Measurements from ENCODE around the gene EXOC1. TPM values are rescaled to one million over a fixed set of nuclear protein-coding genes. Genes with fewer than 3 reads are reported as not detected.

Gene EXOC1
- total RNA-seq, 1 experiment from 2014 or later: 25.2 TPM

GRCh38 chr4:55871299-55871800 is 17.9 kb downstream of the EXOC1 start:
- peaks cover 5% of the 10 kb centered on the region for H3K36me3 Mint-ChIP-seq (ENCODE audit: insufficient read depth, unreplicated experiment)
- no peaks in the 10 kb centered on the region for H3K9me3 Mint-ChIP-seq (ENCODE audit: low read depth, unreplicated experiment)
- H3K4me3 Mint-ChIP-seq (ENCODE audit: low read depth, unreplicated experiment): no peak overlapping the region
- intact Hi-C loops (cut with micrococcal nuclease; ENCODE audit: unreplicated experiment): no loop called here
- TF ChIP-seq CTCF (IDR thresholded peaks at IDR 0.05; ENCODE audit: unreplicated experiment): no peak
- H3K27me3 Mint-ChIP-seq (ENCODE audit: unreplicated experiment): no peaks in the 10 kb centered on the region
- no peak for DNase-seq
- BruUV-seq (replicated peaks): no TSS peak
- CTCF ChIA-PET: no interaction called here
- H3K27ac Mint-ChIP-seq (ENCODE audit: unreplicated experiment): no peak overlapping the region
- H3K4me1 Mint-ChIP-seq (ENCODE audit: low read depth, unreplicated experiment): peaks cover 5% of the 10 kb centered on the region

DNA sequence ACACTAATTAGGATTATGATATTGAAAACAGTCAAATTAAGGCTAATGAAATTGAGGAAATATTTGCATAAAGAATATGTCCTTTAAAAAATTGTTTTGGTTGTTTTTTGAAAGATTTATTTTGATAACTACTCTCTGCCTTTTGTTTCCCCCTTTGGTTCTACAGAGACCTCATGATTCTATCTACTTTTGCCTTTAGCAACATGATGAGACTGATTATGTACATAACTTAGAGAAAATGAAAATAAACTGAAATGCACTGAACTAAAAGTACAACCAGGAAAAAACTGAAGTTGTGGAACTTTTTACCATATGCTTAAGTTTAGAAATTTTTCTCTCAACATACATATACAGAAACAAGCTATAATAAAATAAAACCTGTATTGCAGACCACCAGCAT is 21.4 kb downstream of the EXOC1 start:
- no peak for DNase-seq
- CTCF ChIA-PET: interaction anchor here (0.5 kb wide), 1 partner anchor 13 kb away, joined by 4 read pairs; no protein-coding TSS in a partner anchor
- no TSS peak for BruUV-seq (replicated peaks)
- intact Hi-C loops (cut with micrococcal nuclease; ENCODE audit: unreplicated experiment): no loop called here
- Mint-ChIP-seq H3K4me3 (ENCODE audit: low read depth, unreplicated experiment) (no peak overlapping the region), H3K36me3 (ENCODE audit: insufficient read depth, unreplicated experiment) (peaks cover 12% of the 10 kb centered on the region), H3K27me3 (ENCODE audit: unreplicated experiment) (no peaks in the 10 kb centered on the region), H3K9me3 (ENCODE audit: low read depth, unreplicated experiment) (no peaks in the 10 kb centered on the region), H3K4me1 (ENCODE audit: low read depth, unreplicated experiment) (no peaks in the 10 kb centered on the region), H3K27ac (ENCODE audit: unreplicated experiment) (no peak overlapping the region)
- TF ChIP-seq CTCF (IDR thresholded peaks at IDR 0.05; ENCODE audit: unreplicated experiment): no peak

DNA sequence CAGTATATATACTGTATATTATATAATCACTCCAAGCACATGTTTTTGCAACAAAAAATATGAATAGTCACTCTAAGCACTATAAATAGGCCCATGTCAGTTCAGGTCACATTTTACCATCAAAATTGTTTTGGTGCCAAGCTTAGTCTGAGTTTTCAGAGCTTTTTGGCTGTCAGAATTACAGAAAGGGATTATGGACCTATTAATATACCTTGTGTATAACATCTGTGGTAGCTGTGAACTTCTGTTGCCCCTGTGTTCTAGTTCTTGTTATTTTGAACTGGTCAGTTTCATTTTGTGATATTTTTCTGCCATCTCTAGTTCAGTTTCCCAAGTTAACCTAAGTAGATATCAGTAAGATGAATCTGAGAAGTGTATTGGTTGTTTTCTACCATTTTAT is 22.9 kb downstream of the EXOC1 start:
- intact Hi-C loops (cut with micrococcal nuclease; ENCODE audit: unreplicated experiment): no loop called here
- H3K27ac Mint-ChIP-seq (ENCODE audit: unreplicated experiment): no peak overlapping the region
- no peak for DNase-seq
- no TSS peak for BruUV-seq (replicated peaks)
- CTCF ChIA-PET: no interaction called here
- H3K4me1 Mint-ChIP-seq (ENCODE audit: low read depth, unreplicated experiment): no peaks in the 10 kb centered on the region
- H3K27me3 Mint-ChIP-seq (ENCODE audit: unreplicated experiment): no peaks in the 10 kb centered on the region
- TF ChIP-seq CTCF (IDR thresholded peaks at IDR 0.05; ENCODE audit: unreplicated experiment): no peak
- peaks cover 14% of the 10 kb centered on the region for H3K36me3 Mint-ChIP-seq (ENCODE audit: insufficient read depth, unreplicated experiment)
- H3K4me3 Mint-ChIP-seq (ENCODE audit: low read depth, unreplicated experiment): no peak overlapping the region
- no peaks in the 10 kb centered on the region for H3K9me3 Mint-ChIP-seq (ENCODE audit: low read depth, unreplicated experiment)

DNA sequence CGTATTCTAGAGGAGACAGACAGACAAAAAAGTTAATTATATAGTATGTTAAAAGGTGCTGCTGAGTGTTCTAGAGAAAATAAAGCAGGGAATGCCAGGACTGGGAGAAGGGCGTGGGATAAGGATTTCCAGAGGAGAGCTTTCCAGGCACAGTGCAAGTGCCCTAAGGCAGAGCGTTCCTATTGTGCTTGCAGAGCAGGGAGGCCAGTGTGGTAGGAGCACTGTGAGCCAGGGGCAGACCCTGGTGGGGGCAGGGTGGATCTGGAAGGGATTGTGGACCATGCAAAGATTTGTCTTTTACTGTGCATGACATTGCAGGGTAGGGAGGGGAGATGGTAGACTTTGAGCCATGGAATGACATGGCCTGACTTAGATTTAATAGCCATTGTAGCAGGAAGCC is 25.8 kb downstream of the EXOC1 start:
- TF ChIP-seq CTCF (IDR thresholded peaks at IDR 0.05; ENCODE audit: unreplicated experiment): no peak
- no peak for DNase-seq
- H3K4me3 Mint-ChIP-seq (ENCODE audit: low read depth, unreplicated experiment): no peak overlapping the region
- no peaks in the 10 kb centered on the region for H3K27me3 Mint-ChIP-seq (ENCODE audit: unreplicated experiment)
- BruUV-seq (replicated peaks): no TSS peak
- H3K27ac Mint-ChIP-seq (ENCODE audit: unreplicated experiment): no peak overlapping the region
- CTCF ChIA-PET: no interaction called here
- no peaks in the 10 kb centered on the region for H3K4me1 Mint-ChIP-seq (ENCODE audit: low read depth, unreplicated experiment)
- no peaks in the 10 kb centered on the region for H3K9me3 Mint-ChIP-seq (ENCODE audit: low read depth, unreplicated experiment)
- intact Hi-C loops (cut with micrococcal nuclease; ENCODE audit: unreplicated experiment): no loop called here
- H3K36me3 Mint-ChIP-seq (ENCODE audit: insufficient read depth, unreplicated experiment): peaks cover 19% of the 10 kb centered on the region

Measured in Calu3 (cell line).